Astrocyte of the spinal cord (primary cell): Measurements from ENCODE around the gene C1orf226.
"Not testable (repeated sequence)": the region's sequence is repeated elsewhere in the genome, so short reads cannot be mapped to it uniquely, and the experiment has no call there.

Source experiments
- DNase-seq: peaks from one replicate; pipeline ENCODE4 v3.0.0; 2011; ENCODE audit warnings: low read depth, low spot score
- H3K4me3 ChIP-seq: 2 replicates; pipeline ENCODE4 v1.5.1; 2011; ENCODE audit warnings: low read depth, mild to moderate bottlenecking, low read length, moderate library complexity
- in situ Hi-C: cut with HindIII; loops from 2 replicates; pipeline ENCODE4 v1.10.0; 2017; ENCODE audit warnings: low sequenced_read_pairs
- TF ChIP-seq, protein P1 (sequence below): IDR thresholded peaks from 2 replicates; pipeline ENCODE4 v1.5.1; 2012; ENCODE audit warnings: low read depth, mild to moderate bottlenecking, low read length, inconsistent platforms

C1orf226 gene

GRCh38 chr1:162421258-162422164 lies 40.0 kb downstream of the C1orf226 start:
- TF ChIP-seq, protein P1, sequence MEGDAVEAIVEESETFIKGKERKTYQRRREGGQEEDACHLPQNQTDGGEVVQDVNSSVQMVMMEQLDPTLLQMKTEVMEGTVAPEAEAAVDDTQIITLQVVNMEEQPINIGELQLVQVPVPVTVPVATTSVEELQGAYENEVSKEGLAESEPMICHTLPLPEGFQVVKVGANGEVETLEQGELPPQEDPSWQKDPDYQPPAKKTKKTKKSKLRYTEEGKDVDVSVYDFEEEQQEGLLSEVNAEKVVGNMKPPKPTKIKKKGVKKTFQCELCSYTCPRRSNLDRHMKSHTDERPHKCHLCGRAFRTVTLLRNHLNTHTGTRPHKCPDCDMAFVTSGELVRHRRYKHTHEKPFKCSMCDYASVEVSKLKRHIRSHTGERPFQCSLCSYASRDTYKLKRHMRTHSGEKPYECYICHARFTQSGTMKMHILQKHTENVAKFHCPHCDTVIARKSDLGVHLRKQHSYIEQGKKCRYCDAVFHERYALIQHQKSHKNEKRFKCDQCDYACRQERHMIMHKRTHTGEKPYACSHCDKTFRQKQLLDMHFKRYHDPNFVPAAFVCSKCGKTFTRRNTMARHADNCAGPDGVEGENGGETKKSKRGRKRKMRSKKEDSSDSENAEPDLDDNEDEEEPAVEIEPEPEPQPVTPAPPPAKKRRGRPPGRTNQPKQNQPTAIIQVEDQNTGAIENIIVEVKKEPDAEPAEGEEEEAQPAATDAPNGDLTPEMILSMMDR, result no peak
- no peak for DNase-seq
- in situ Hi-C loops, result no loop called here
- H3K4me3 ChIP-seq, result no peak overlapping the region

DNA sequence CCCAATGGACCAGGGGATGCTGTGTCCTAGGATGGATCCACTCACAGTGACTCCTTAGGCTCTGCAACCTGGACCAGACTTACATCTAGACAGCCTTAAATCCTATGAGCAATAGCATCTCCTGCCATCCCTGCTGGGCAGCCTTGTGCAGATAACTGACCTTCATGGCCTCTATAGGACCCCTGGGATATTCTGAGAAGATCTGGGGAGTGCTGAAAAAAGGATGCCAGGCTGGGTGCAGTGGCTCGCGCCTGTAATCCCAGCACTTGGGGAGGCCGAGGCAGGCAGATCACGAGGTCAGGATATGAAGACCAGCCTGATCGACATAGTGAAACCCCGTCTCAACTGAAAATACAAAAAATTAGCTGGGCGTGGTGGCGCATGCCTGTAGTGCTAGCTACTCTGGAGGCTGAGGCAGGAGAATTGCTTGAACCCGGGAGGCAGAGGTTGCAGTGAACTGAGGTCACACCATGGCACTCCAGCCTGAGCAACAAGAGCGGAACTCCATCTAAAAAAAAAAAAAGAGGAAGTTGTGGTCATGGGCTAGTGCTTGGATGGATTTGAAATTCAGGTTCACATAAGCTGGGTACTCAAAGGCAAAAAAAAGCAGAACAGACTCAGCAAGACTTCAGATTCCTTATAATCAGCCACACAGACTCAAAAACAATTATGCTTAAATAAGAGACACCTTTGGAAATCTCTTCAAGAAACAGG lies 41.3 kb downstream of the C1orf226 start:
- in situ Hi-C loops, result no loop called here
- TF ChIP-seq, protein P1, result no peak
- no peak overlapping the region for H3K4me3 ChIP-seq
- no peak for DNase-seq

DNA sequence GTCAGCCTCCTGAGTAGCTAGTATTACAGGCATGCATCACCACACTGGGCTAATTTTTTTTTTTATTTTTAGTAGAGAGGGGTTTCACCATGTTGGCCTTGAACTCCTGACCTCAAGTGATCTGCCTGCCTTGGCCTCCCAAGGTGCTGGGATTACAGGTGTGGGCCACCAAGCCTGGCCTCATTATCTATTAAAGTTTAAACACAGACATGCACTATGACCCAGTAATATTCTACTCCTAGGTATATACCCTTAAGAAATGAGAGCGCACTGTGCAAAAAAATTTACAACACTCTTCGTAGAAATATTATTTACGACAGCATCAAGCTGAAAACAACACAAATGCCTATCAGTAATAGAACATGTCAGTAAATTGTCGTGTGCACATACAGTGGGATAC lies 49.1 kb downstream of the C1orf226 start:
- H3K4me3 ChIP-seq, result no peak overlapping the region
- in situ Hi-C loops, result no loop called here
- DNase-seq, result no peak
- TF ChIP-seq, protein P1, result no peak

DNA sequence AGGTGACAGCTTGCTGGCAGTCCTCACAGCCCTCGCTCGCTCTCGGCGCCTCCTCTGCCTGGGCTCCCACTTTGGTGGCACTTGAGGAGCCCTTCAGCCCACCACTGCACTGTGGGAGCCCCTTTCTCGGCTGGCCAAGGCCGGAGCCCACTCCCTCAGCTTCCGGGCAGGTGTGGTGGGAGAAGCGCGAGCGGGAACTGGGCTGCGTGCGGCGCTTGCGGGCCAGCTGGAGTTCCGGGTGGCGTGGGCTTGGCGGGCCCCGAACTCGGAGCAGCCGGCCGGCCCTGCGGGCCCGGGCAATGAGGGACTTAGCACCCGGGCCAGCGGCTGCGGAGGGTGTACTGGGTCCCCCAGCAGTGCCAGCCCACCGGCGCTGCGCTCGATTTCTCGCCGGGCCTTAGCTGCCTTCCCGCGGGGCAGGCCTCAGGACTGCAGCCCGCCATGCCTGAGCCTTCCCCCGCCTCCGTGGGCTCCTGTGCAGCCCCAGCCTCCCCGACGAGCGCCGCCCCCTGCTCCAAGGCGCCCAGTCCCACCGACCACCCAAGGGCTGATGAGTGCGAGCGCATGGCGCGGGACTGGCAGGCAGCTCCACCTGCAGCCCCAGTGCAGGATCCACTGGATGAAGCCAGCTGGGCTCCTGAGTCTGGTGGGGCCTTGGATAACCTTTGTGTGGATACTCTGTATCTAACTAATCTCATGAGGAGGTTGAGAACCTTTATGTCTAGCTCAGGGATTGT lies 51.6 kb downstream of the C1orf226 start:
- in situ Hi-C loops, DNase-seq, H3K4me3 ChIP-seq: not testable (repeated sequence)
